Measurements from ENCODE around the gene BBS7. TPM values are rescaled to one million over a fixed set of nuclear protein-coding genes. Genes with fewer than 3 reads are reported as not detected.

Gene BBS7
- total and polyA plus RNA-seq, 11 donors, result 2.7 to 13.9 (median 4.9) TPM

DNA sequence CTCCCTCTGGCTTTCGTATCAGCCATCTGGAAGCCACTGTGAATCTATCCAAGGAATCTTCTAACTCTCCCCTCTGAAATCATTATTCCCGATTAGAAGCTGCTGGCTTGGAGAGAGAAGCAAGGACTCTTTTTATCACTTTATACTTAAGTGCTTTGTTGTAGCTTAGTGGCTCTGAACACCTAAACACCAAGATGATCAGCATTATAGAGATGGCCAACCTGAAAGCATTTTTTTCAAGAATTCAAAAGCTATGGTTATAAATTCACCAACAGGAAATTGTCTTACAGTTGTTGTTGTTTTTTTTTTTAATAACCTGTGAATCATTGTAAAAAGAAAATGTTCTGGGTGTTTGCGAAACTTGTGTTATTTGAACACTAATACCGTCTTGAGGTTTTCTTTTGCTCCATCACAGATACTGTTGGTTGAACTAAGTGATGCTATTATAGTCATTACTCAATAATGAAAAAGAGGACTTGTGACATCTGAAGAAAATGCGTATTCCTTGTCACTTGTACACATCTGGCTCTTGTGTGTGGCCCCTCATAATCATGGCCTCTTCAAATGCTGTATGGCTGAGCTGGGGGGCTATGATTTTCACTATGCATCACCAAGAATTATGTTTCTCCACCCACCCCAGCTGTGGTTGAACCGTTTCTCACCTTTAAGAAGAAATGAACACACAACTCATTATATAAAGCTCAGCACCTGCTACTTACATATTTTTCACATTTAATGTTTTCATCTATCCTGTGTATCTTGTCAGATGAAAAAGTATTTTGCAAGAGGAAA, 93.5 kb downstream of the BBS7 start:
- 80 to 87% (median 82%) methylated on average over 6 of the region's 6 CpGs for WGBS, 4 donors
- H3K27me3 ChIP-seq, result peaks cover 0 to 3% (median 0%) of the 10 kb centered on the region in 9 donors
- H3K36me3 ChIP-seq, result no peaks in the 10 kb centered on the region
- TF ChIP-seq, protein P1, sequence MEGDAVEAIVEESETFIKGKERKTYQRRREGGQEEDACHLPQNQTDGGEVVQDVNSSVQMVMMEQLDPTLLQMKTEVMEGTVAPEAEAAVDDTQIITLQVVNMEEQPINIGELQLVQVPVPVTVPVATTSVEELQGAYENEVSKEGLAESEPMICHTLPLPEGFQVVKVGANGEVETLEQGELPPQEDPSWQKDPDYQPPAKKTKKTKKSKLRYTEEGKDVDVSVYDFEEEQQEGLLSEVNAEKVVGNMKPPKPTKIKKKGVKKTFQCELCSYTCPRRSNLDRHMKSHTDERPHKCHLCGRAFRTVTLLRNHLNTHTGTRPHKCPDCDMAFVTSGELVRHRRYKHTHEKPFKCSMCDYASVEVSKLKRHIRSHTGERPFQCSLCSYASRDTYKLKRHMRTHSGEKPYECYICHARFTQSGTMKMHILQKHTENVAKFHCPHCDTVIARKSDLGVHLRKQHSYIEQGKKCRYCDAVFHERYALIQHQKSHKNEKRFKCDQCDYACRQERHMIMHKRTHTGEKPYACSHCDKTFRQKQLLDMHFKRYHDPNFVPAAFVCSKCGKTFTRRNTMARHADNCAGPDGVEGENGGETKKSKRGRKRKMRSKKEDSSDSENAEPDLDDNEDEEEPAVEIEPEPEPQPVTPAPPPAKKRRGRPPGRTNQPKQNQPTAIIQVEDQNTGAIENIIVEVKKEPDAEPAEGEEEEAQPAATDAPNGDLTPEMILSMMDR (IDR thresholded peaks at IDR 0.05), result no peak
- no peak for TF ChIP-seq POLR2A (IDR thresholded peaks at IDR 0.05)
- no peak overlapping the region for H3K27ac ChIP-seq
- H3K4me1 ChIP-seq, result peaks cover 0 to 7% (median 0%) of the 10 kb centered on the region in 12 donors
- ATAC-seq (no peak), DNase-seq (no peak)
- H3K9me3 ChIP-seq, result no peaks in the 10 kb centered on the region
- H3K4me3 ChIP-seq, result no peak overlapping the region
- intact Hi-C loops (cut with DNase I), result no loop called here

Other genes starting within 250 kb of the BBS7 start
- 100 to 1,000 TPM; 108 to 283 (median 168) TPM for gene ANXA5, start 173.5 kb downstream of the BBS7 start, total RNA-seq
- gene ANXA5, start 173.5 kb downstream of the BBS7 start, polyA plus RNA-seq, result 100 to 1,000 TPM; 104 to 269 TPM
- 1 to 10 TPM in 1 of 9 donors, under 1 TPM in 1, not detected in 7; 0.16 to 1.0 TPM for gene SMIM43, start 105.3 kb downstream of the BBS7 start, total RNA-seq
- gene SMIM43, start 105.3 kb downstream of the BBS7 start, polyA plus RNA-seq, result 1 to 10 TPM in 1 of 2 donors, under 1 TPM in 1; 0.08 to 1.7 TPM
- 10 to 100 TPM; 12.2 to 23.6 (median 15.7) TPM for gene EXOSC9, start 69.2 kb downstream of the BBS7 start, total RNA-seq
- 10 to 100 TPM; 18.2 to 26.2 TPM for gene EXOSC9, start 69.2 kb downstream of the BBS7 start, polyA plus RNA-seq
- 1 to 10 TPM in 2 of 9 donors, under 1 TPM in 6, not detected in 1; 0.09 to 9.4 (median 0.49) TPM for gene CCNA2, start 46.6 kb downstream of the BBS7 start, total RNA-seq
- under 1 TPM; 0.39 to 0.42 TPM for gene CCNA2, start 46.6 kb downstream of the BBS7 start, polyA plus RNA-seq
- under 1 TPM in 8 of 9 donors, not detected in 1; 0.09 to 0.29 (median 0.15) TPM for gene TRPC3, start 81.6 kb upstream of the BBS7 start, total RNA-seq
- gene TRPC3, start 81.6 kb upstream of the BBS7 start, polyA plus RNA-seq, result under 1 TPM; 0.06 to 0.23 TPM

All from heart left ventricle (tissue), 16 donors.